GM10266 (cell line): ENCODE measurements around the gene GRID1.

Source experiments
- DNase-seq: peaks from one replicate; pipeline ENCODE4 v3.0.0; 2012; ENCODE audit errors: extremely low spot score
- TF ChIP-seq, protein P1 (sequence below): IDR thresholded peaks from 2 replicates; pipeline ENCODE4 v1.5.1; 2012; ENCODE audit warnings: mild to moderate bottlenecking, low read depth; ENCODE audit not compliant: control insufficient read depth, insufficient read depth; ENCODE audit errors: missing control alignments

GRID1 gene

DNA sequence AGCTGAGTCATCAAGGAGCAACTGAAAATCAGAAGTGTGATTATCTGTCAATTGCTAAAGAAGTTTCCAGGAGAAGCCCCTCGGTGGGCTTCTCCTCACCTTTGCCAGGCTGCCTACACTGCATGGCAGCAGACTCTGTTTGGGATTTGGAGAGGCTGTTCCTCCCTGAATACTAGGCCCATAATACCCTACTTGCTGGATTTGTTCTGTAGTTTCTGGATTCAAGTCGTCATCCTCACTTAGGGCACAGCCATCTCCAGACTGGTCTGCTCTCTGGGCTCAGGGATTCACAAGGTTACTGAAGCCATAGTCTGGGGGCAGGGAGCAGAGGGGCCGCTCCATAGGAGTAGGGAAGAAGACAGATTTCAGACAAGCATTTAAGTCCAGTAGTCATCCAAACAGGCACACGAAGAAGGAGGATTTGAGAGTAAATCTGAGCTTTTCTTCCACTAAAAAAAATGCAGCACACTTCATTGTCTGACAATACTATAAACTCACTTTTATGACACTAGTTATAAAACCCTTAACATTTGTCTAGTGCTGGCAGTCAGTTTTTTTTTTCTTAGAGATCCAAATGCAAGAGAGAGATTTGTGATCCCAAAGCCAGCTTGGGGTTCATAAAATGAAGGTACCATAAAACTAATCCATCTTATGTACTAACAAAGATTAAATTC is 723.3 kb downstream of the GRID1 start:
- TF ChIP-seq, protein P1, sequence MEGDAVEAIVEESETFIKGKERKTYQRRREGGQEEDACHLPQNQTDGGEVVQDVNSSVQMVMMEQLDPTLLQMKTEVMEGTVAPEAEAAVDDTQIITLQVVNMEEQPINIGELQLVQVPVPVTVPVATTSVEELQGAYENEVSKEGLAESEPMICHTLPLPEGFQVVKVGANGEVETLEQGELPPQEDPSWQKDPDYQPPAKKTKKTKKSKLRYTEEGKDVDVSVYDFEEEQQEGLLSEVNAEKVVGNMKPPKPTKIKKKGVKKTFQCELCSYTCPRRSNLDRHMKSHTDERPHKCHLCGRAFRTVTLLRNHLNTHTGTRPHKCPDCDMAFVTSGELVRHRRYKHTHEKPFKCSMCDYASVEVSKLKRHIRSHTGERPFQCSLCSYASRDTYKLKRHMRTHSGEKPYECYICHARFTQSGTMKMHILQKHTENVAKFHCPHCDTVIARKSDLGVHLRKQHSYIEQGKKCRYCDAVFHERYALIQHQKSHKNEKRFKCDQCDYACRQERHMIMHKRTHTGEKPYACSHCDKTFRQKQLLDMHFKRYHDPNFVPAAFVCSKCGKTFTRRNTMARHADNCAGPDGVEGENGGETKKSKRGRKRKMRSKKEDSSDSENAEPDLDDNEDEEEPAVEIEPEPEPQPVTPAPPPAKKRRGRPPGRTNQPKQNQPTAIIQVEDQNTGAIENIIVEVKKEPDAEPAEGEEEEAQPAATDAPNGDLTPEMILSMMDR = no peak
- no peak for DNase-seq

DNA sequence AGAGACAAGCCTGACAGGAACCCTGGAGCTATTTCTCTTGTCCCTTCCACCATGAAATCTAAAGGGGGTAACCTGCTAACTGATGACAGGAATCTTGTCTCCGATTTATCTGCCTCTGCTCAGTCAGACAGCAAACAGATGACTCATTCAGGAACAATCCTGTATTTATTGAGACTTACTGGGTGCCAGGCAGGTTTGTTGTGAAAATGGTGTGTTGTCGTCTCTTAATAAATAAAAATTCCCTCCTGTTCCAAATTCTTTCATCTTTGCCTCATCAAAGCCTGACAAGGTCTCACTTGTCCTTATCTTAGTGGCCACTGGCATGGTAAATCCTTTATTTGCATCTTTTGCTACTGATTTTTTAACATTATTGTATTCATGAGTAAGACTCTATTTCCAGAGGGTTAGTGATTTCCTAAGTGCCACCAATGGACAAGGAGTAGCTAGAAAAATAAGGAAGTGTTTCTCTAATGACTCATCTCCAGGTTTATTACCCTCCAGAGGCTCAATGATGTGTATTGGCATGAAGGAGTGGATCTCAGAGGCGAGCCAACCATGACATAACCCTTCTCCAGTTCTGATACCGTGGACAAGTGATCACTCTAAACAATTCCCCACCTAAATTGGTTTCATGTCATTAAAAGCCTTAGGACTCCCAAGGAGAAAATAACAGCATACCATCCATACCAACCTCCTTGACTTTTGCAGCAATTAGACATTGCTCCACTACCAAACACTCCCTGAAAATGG is 724.0 kb downstream of the GRID1 start:
- DNase-seq = no peak
- TF ChIP-seq, protein P1 = no peak

DNA sequence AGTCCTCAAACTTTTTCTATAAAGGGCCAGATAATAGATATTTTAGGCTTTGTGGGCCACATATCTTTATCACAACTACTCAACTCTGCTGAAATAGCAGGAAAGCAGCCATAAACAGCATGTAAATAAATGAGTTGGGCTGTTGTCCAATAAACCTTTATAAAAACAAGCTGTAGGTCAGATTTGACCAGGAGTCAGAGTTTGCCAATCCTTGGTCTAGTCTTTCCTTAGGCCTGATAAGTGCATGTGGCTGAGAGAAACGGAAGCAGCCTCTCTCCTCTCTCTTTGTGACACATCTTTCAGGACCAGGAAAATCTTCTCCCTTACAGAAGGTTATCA is 724.5 kb downstream of the GRID1 start:
- DNase-seq = no peak
- TF ChIP-seq, protein P1 = no peak

DNA sequence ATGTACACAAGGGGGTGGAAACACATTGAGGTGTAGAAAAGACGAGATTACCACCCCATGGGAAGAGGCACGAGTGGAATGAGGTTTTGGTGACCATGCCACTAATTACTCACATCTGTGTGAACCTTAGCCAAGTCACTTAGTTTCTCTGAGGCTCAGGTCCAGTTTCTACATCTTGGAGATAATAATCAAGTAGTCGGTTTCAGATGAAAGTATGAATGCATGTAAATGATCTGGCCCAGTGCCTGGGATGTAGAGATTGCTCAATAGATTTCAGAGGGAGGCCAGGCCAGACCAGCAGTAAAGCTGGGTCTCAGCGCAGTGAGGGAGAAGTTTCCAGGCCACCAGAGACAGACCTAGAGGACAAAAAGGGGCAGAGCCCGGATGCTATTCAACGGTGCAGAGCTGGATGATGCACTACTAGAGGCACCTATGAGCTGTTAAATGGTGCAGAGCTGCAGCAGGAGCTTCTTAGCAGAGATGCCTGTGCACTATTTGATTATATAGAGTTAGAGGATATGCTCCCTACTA is 725.1 kb downstream of the GRID1 start:
- TF ChIP-seq, protein P1 = no peak
- no peak for DNase-seq

DNA sequence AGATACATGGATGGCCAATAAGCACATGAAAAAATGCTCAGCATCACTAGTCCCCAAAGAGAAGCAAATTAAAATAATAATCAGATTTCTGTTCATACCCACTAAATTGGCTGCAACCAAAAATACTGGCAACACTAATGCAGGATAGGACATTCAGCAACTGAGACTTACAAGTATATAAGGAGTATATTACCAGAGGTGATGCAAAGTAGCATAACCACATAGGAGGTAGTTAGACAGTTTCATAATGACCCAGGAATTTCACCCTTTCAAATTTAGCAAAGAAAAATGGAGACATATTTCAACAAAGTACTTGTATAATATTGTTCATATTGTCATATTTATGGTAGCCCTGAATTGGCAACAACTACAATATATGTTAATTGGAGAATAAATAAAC is 727.8 kb downstream of the GRID1 start:
- no peak for DNase-seq
- TF ChIP-seq, protein P1 = no peak

DNA sequence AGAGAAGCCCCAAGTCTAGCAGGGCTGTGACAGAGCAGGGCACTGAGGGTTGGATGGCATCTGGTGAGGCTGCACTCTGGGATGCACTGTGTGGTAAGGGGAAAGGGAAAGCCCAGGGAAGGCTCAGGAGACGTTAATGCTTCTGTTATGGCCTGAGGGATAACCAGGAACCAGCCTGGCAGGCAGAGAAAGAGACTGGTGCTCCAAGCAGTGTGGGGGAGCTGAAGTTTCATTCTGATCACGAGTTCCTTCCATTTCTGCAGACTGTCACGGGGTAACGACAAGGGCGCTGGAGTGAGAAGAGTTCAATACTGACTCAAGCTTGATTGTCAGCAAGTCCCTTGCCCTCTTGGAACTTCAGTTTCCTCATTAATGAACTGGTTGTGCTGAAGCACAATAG is 730.9 kb downstream of the GRID1 start:
- DNase-seq = no peak
- TF ChIP-seq, protein P1 = no peak

DNA sequence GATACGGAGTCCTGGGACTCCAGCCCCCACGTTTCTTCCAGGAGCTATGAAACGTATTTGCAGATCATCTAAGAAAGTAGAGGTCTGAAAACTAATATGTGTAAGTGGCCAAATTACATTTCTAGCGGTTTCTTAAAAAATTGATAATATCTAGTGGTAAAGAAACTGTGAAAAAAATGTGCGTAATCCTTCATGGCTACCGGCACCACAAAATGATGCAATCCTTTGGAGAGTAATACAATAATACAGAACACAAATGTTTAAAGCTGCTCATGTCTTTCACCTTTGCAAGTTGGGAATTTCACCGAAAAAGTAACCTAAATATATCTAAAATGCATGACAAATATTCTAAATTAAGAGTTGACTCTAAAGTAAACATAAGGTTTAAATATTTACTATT is 742.1 kb downstream of the GRID1 start:
- no peak for DNase-seq
- TF ChIP-seq, protein P1 = no peak
